H1 (cell line): ENCODE measurements around the gene LYPD6B. TPM values are rescaled to one million over a fixed set of nuclear protein-coding genes. Genes with fewer than 3 reads are reported as not detected.

Experiments used
- CTCF ChIA-PET: fragments of 300-600 bp; sonication (Branson Sonifier 250); formaldehyde crosslinking; loops from one replicate; lab custom pipeline; 2021; ENCODE audit not compliant: partially characterized antibody; lab: Charles Lee
- POLR2A ChIA-PET: fragments of 300-600 bp; sonication (Branson Sonifier 250); formaldehyde crosslinking; loops from one replicate; lab custom pipeline; 2021; ENCODE audit warnings: inconsistent platforms; ENCODE audit not compliant: partially characterized antibody; lab: Charles Lee
- DNase-seq, 2 experiments: peaks; one replicate each; pipeline versions ENCODE4 v3.0.0 to v3.0.0-alpha.2; 2010 to 2022; ENCODE audit warnings: low spot score in 2 of 2, low read depth in 1 of 2, mixed read lengths in 1 of 2
- FAIRE-seq: peaks from 2 replicates; lab custom pipeline; 2011; peaks lifted over from hg19 to GRCh38; lab: Jason Lieb, UNC
- H2AFZ ChIP-seq: 2 replicates; pipeline ENCODE4 v1.8.1; 2012; ENCODE audit warnings: low read length, inconsistent platforms
- H2AK5ac ChIP-seq: 2 replicates; pipeline ENCODE4 v1.6.1; 2013; ENCODE audit warnings: low read depth, low read length
- H2BK120ac ChIP-seq: replicated peaks from 2 replicates; pipeline ENCODE3; 2013; ENCODE audit warnings: low read depth, low read length, inconsistent platforms
- H2BK12ac ChIP-seq: 2 replicates; pipeline ENCODE4 v1.6.1; 2013; ENCODE audit warnings: low read depth, low read length
- H2BK15ac ChIP-seq: 2 replicates; pipeline ENCODE4 v1.6.1; 2013; ENCODE audit warnings: low read length
- H2BK20ac ChIP-seq: 2 replicates; pipeline ENCODE4 v1.6.1; 2013; ENCODE audit warnings: low read length
- H2BK5ac ChIP-seq: 2 replicates; pipeline ENCODE4 v1.6.1; 2013; ENCODE audit warnings: low read depth, low read length
- H3K14ac ChIP-seq: 2 replicates; pipeline ENCODE4 v1.6.1; 2013; ENCODE audit warnings: inconsistent platforms; ENCODE audit not compliant: insufficient read length
- H3K18ac ChIP-seq: 2 replicates; pipeline ENCODE4 v1.6.1; 2013; ENCODE audit warnings: low read length; ENCODE audit errors: extremely low read depth
- H3K23ac ChIP-seq: 2 replicates; pipeline ENCODE4 v1.6.1; 2013; ENCODE audit warnings: inconsistent platforms; ENCODE audit not compliant: insufficient read length
- H3K23me2 ChIP-seq: 2 replicates; pipeline ENCODE4 v1.6.1; 2013; ENCODE audit warnings: low read depth, low read length
- H3K27ac ChIP-seq: 2 replicates; pipeline ENCODE4 v1.6.1; 2011; ENCODE audit warnings: low read depth, low read length, inconsistent platforms
- H3K27me3 ChIP-seq, 4 experiments: replicated peaks in 1 of 4; 1 replicate in 1 of 4; 2 replicates in 3 of 4; pipeline versions ENCODE4 v1.6.1 to v1.8.1; 2011 to 2013; ENCODE audit warnings: low read length in 3 of 4, mild to moderate bottlenecking in 3 of 4, inconsistent platforms in 2 of 4, mixed read lengths in 2 of 4, moderate library complexity in 1 of 4; ENCODE audit not compliant: control insufficient read depth in 3 of 4, insufficient read depth in 3 of 4; ENCODE audit errors: extremely low read depth in 1 of 4
- H3K36me3 ChIP-seq, 4 experiments: 2 replicates each; pipeline versions ENCODE4 v1.6.1 to v1.8.1; 2011 to 2013; ENCODE audit warnings: mild to moderate bottlenecking in 4 of 4, low read length in 3 of 4, moderate library complexity in 2 of 4, control low read depth in 1 of 4, inconsistent platforms in 1 of 4; ENCODE audit not compliant: insufficient read depth in 4 of 4, control insufficient read depth in 2 of 4
- H3K4ac ChIP-seq: replicated peaks from 2 replicates; pipeline ENCODE3; 2013; ENCODE audit warnings: low read length, low read depth, mixed read lengths, inconsistent platforms; ENCODE audit not compliant: insufficient read length
- H3K4me1 ChIP-seq, 4 experiments: replicated peaks in 1 of 4; 1 replicate in 1 of 4; 2 replicates in 3 of 4; pipeline versions ENCODE4 v1.6.1 to v1.8.1; 2011 to 2013; ENCODE audit warnings: low read length in 3 of 4, inconsistent platforms in 2 of 4, mixed read lengths in 1 of 4; ENCODE audit not compliant: insufficient read depth in 4 of 4, control insufficient read depth in 3 of 4
- H3K4me2 ChIP-seq, 2 experiments: 2 replicates each; pipeline versions ENCODE4 v1.6.1 to v1.8.1; 2011 to 2013; ENCODE audit warnings: low read depth in 2 of 2, low read length in 2 of 2, control low read depth in 1 of 2, inconsistent platforms in 1 of 2, mild to moderate bottlenecking in 1 of 2; ENCODE audit not compliant: insufficient read depth in 1 of 2
- H3K4me3 ChIP-seq, 4 experiments: fragments of 200-600, 300-600 bp in 1 of 4; sonication (generic), shearing (Covaris generic), sonication (Bioruptor Twin) in 1 of 4; 2 replicates each; pipeline versions ENCODE4 v1.5.1 to v1.8.1; 2011 to 2016; ENCODE audit warnings: low read length in 4 of 4, low read depth in 3 of 4, control low read depth in 2 of 4, inconsistent platforms in 2 of 4, mild to moderate bottlenecking in 2 of 4, mixed read lengths in 1 of 4, moderate library complexity in 1 of 4; ENCODE audit not compliant: insufficient read depth in 2 of 4; ENCODE audit errors: extremely low read depth in 1 of 4
- H3K56ac ChIP-seq: replicated peaks from 2 replicates; pipeline ENCODE3; 2013; ENCODE audit warnings: low read depth, mild to moderate bottlenecking, mixed read lengths, low read length, inconsistent platforms; ENCODE audit not compliant: insufficient read length
- H3K79me1 ChIP-seq: 2 replicates; pipeline ENCODE4 v1.6.1; 2013; ENCODE audit warnings: low read depth, low read length, control low read depth
- H3K79me2 ChIP-seq, 2 experiments: 2 replicates each; pipeline versions ENCODE4 v1.6.1 to v1.8.1; 2012 to 2013; ENCODE audit warnings: low read length in 2 of 2, mild to moderate bottlenecking in 2 of 2, inconsistent platforms in 1 of 2; ENCODE audit not compliant: insufficient read depth in 2 of 2, control insufficient read depth in 1 of 2
- H3K9ac ChIP-seq, 4 experiments: replicated peaks in 1 of 4; 1 replicate in 1 of 4; 2 replicates in 3 of 4; pipeline versions ENCODE4 v1.6.1 to v1.8.1; 2011 to 2013; ENCODE audit warnings: low read depth in 3 of 4, low read length in 3 of 4, control low read depth in 2 of 4, mild to moderate bottlenecking in 2 of 4, moderate library complexity in 2 of 4, inconsistent platforms in 1 of 4; ENCODE audit errors: extremely low read depth in 1 of 4
- H3K9me3 ChIP-seq, 2 experiments: 2 replicates each; pipeline versions ENCODE4 v1.6.1 to v1.8.1; 2012 to 2013; ENCODE audit warnings: mild to moderate bottlenecking in 2 of 2, moderate library complexity in 2 of 2, control low read depth in 1 of 2, inconsistent platforms in 1 of 2, low read depth in 1 of 2, low read length in 1 of 2, mixed read lengths in 1 of 2; ENCODE audit not compliant: insufficient read depth in 2 of 2
- H4K20me1 ChIP-seq, 2 experiments: replicated peaks in 1 of 2; 2 replicates each; pipeline versions ENCODE3 to v1.8.1; 2011 to 2013; ENCODE audit warnings: inconsistent platforms in 2 of 2, low read length in 2 of 2, mild to moderate bottlenecking in 1 of 2; ENCODE audit not compliant: insufficient read depth in 2 of 2, control insufficient read depth in 1 of 2
- H4K5ac ChIP-seq: 2 replicates; pipeline ENCODE4 v1.6.1; 2013; ENCODE audit warnings: low read length, low read depth, mixed read lengths, inconsistent platforms; ENCODE audit not compliant: insufficient read length
- H4K8ac ChIP-seq: 2 replicates; pipeline ENCODE4 v1.8.0; 2013; ENCODE audit warnings: mild to moderate bottlenecking, moderate library complexity, low read length, inconsistent platforms; ENCODE audit not compliant: insufficient read depth; ENCODE audit errors: extremely low read depth
- H4K91ac ChIP-seq: replicated peaks from 2 replicates; pipeline ENCODE3; 2013; ENCODE audit warnings: low read length, mixed read lengths, inconsistent platforms; ENCODE audit not compliant: insufficient read length
- CBX8 ChIP-seq: fragments of 300-800, 300-1000 bp; sonication (generic); IDR thresholded peaks from 2 replicates; pipeline ENCODE4 v1.7.1; 2016; ENCODE audit warnings: low read depth, low read length, borderline replicate concordance
- CEBPB ChIP-seq: IDR thresholded peaks from 2 replicates; pipeline ENCODE4 v1.6.1; 2012; ENCODE audit warnings: low read depth, low read length
- CHD1 ChIP-seq: IDR thresholded peaks from 2 replicates; pipeline ENCODE4 v1.6.1; 2012; ENCODE audit warnings: low read depth, low read length, improper control_type of control experiment
- CTBP2 ChIP-seq: IDR thresholded peaks from 2 replicates; pipeline ENCODE4 v1.7.0; 2011; ENCODE audit warnings: borderline replicate concordance, mild to moderate bottlenecking, moderate library complexity, mixed read lengths, low read length; ENCODE audit not compliant: insufficient read depth, insufficient read length
- NANOG ChIP-seq: IDR thresholded peaks from 2 replicates; pipeline ENCODE4 v1.6.1; 2011; ENCODE audit warnings: low read length, low read depth, mild to moderate bottlenecking, inconsistent platforms; ENCODE audit not compliant: insufficient read depth, poor library complexity, severe bottlenecking
- PHF8 ChIP-seq: fragments of 200-600 bp; sonication (generic); conservative IDR thresholded peaks from 2 replicates; pipeline ENCODE4 v1.7.1; 2012; ENCODE audit warnings: low read depth, mild to moderate bottlenecking, inconsistent platforms, low read length, moderate library complexity
- TAF7 ChIP-seq: optimal IDR thresholded peaks from 2 replicates; pipeline ENCODE3; 2011; ENCODE audit warnings: low read depth, mild to moderate bottlenecking, inconsistent platforms, low read length, moderate library complexity, borderline replicate concordance
- polyA plus RNA-seq, 7 experiments: library from polyadenylated mRNA; depleted of rRNA in 3 of 7; stranded (reverse) in 5 of 7; unstranded in 2 of 7; fragments of >200 nt in 5 of 7; fragments of 200-250 nt in 2 of 7; gene quantifications; 1 replicate in 5 of 7; 2 replicates in 1 of 7; 4 replicates in 1 of 7; pipeline versions ENCODE4 v1.2.1 to v1.2.3, GENCODE V29; 2011 to 2013; ENCODE audit warnings: missing spikeins in 2 of 7, mixed read lengths in 2 of 7
- total RNA-seq: library from RNA; stranded (reverse); fragmentation: NEBNext Ultra II Directional; extraction: Animal tissue kit (Norgen Biotek cat#: 25700); gene quantifications from 2 replicates; pipeline ENCODE4 v1.2.1, GENCODE V29; 2021

The LYPD6B gene
- total and polyA plus RNA-seq, 2 of the 8 experiments (the other 6 are each of a cell fraction or from before 2014, with no cell fraction given): 2.2 to 3.5 TPM

DNA sequence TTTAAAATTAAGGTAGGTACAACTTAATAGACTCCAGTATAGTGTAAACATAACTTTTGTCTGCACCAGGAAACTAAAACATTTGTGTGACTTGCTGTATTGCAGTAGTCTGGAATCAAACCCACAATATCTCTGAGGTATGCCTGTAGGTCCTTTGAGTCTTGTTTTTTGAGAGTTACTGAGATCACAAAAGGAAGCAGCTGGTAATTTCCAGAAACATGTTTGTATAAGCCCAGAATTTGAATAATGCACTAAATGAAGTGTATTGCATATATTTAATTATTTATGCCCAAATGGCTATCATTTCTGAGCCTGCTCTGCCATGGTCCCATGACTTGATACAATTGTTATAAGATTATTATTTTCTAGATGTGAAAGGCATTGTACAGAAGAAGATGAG is 148.6 kb downstream of the LYPD6B start:
- FAIRE-seq: no peak
- CTCF ChIA-PET: interaction anchor here (0.8 to 1.4 kb wide), 5 partner anchors 10 to 127 kb away, joined by 3 to 5 read pairs (median 3); no protein-coding TSS in a partner anchor

More for the DNA sequence above, 148.6 kb downstream of the LYPD6B start:
- no peaks in the 10 kb centered on the region for H3K27me3 ChIP-seq
- H2BK120ac ChIP-seq: no peak overlapping the region
- no peak overlapping the region for H2BK15ac ChIP-seq
- no peaks in the 10 kb centered on the region for H3K23me2 ChIP-seq
- H3K4ac ChIP-seq: no peak overlapping the region
- no peaks in the 10 kb centered on the region for H3K9me3 ChIP-seq
- no peak overlapping the region for H2BK20ac ChIP-seq
- TF ChIP-seq CBX8: no peak
- no peak for TF ChIP-seq CTBP2
- no peak for TF ChIP-seq NANOG
- no peak for TF ChIP-seq PHF8
- no peak for TF ChIP-seq CEBPB
- no peak for TF ChIP-seq TAF7
- TF ChIP-seq CHD1: no peak
- H3K23ac ChIP-seq: no peak overlapping the region
- H4K8ac ChIP-seq: no peak overlapping the region
- no peak overlapping the region for H3K4me2 ChIP-seq
- no peak overlapping the region for H4K5ac ChIP-seq
- H3K14ac ChIP-seq: no peak overlapping the region
- no peaks in the 10 kb centered on the region for H3K4me1 ChIP-seq
- no peaks in the 10 kb centered on the region for H3K79me1 ChIP-seq
- H4K20me1 ChIP-seq: no peaks in the 10 kb centered on the region
- no peak overlapping the region for H3K9ac ChIP-seq
- H3K4me3 ChIP-seq: no peak overlapping the region
- H2AK5ac ChIP-seq: no peak overlapping the region
- POLR2A ChIA-PET: no interaction called here
- no peak overlapping the region for H2BK12ac ChIP-seq
- no peak overlapping the region for H4K91ac ChIP-seq
- H3K27ac ChIP-seq: no peak overlapping the region
- H3K18ac ChIP-seq: no peak overlapping the region
- H2BK5ac ChIP-seq: no peak overlapping the region
- no peak overlapping the region for H2AFZ ChIP-seq
- no peaks in the 10 kb centered on the region for H3K79me2 ChIP-seq
- H3K36me3 ChIP-seq: no peaks in the 10 kb centered on the region
- no peak for DNase-seq
- H3K56ac ChIP-seq: no peak overlapping the region
